Measurements from ENCODE around the gene ACOT7. TPM values are rescaled to one million over a fixed set of nuclear protein-coding genes. Genes with fewer than 3 reads are reported as not detected.

The ACOT7 gene
- total RNA-seq, 2 experiments from 2014 or later = 23.4 to 53.6 TPM

GRCh38 chr1:6343506-6344405, 49.8 kb downstream of the ACOT7 start:
- no peaks in the 10 kb centered on the region for H3K9me3 ChIP-seq (ENCODE audit: low read length)
- POLR2A ChIA-PET = no interaction called here
- no TSS peak for BruUV-seq (replicated peaks)
- CTCF ChIA-PET (ENCODE audit: unreplicated experiment) = no interaction called here
- TF ChIP-seq EZH2phosphoT487 (IDR thresholded peaks at IDR 0.05; ENCODE audit: borderline replicate concordance, low read depth, low read length) (no peak), CTCF (conservative IDR thresholded peaks at IDR 0.05; ENCODE audit: low read length) (peak; percentile 84)
- H3K4me3 ChIP-seq (ENCODE audit: low read depth, low read length, poor library complexity, severe bottlenecking) = no peak overlapping the region
- H3K79me2 ChIP-seq (ENCODE audit: insufficient read depth, low read depth, low read length) = no peaks in the 10 kb centered on the region
- H3K27ac ChIP-seq (ENCODE audit: low read depth, low read length, poor library complexity, severe bottlenecking) = no peak overlapping the region
- intact Hi-C loops (cut with micrococcal nuclease; ENCODE audit: unreplicated experiment) = loop anchor here (1.0 to 10.0 kb wide), 2 partner anchors 61 to 97 kb away; no protein-coding TSS in a partner anchor
- DNase-seq (ENCODE audit: low spot score) = peak; percentile 58
- H3K9me2 ChIP-seq (ENCODE audit: insufficient read depth, low read length) = no peaks in the 10 kb centered on the region
- H3K36me3 ChIP-seq (ENCODE audit: insufficient read depth, low read length) = no peaks in the 10 kb centered on the region; the same call in 1 of the 2 replicates
- H3K4me2 ChIP-seq (ENCODE audit: low read length) = no peak overlapping the region
- H4K20me1 ChIP-seq (ENCODE audit: insufficient read depth, low read length) = no peaks in the 10 kb centered on the region
- no peak overlapping the region for H2AFZ ChIP-seq (ENCODE audit: low read length)
- no peaks in the 10 kb centered on the region for H3K4me1 ChIP-seq (ENCODE audit: insufficient read depth, low read length, poor library complexity, severe bottlenecking)

- no peaks in the 10 kb centered on the region; the same call in 1 of the 2 replicates for H3K36me3 ChIP-seq (ENCODE audit: insufficient read depth, low read length)
- ChIA-PET CTCF (ENCODE audit: unreplicated experiment) (no interaction called here), POLR2A (no interaction called here)
- BruUV-seq (replicated peaks) = no TSS peak
- H2AFZ ChIP-seq (ENCODE audit: low read length) = no peak overlapping the region
- no peak overlapping the region for H3K27ac ChIP-seq (ENCODE audit: low read depth, low read length, poor library complexity, severe bottlenecking)
- DNase-seq (ENCODE audit: low spot score) = no peak
- TF ChIP-seq EZH2phosphoT487 (IDR thresholded peaks at IDR 0.05; ENCODE audit: borderline replicate concordance, low read depth, low read length) = no peak
- no peaks in the 10 kb centered on the region for H3K9me2 ChIP-seq (ENCODE audit: insufficient read depth, low read length)
- H3K4me2 ChIP-seq (ENCODE audit: low read length) = no peak overlapping the region
- H3K9me3 ChIP-seq (ENCODE audit: low read length) = no peaks in the 10 kb centered on the region
- no peaks in the 10 kb centered on the region for H3K4me1 ChIP-seq (ENCODE audit: insufficient read depth, low read length, poor library complexity, severe bottlenecking)
- intact Hi-C loops (cut with micrococcal nuclease; ENCODE audit: unreplicated experiment) = loop anchor here (10.0 kb wide), 1 partner anchor 63 kb away; no protein-coding TSS in a partner anchor
- H4K20me1 ChIP-seq (ENCODE audit: insufficient read depth, low read length) = no peaks in the 10 kb centered on the region
- no peaks in the 10 kb centered on the region for H3K79me2 ChIP-seq (ENCODE audit: insufficient read depth, low read depth, low read length)
- no peak overlapping the region for H3K4me3 ChIP-seq (ENCODE audit: low read depth, low read length, poor library complexity, severe bottlenecking)
These were observed 51.5 kb downstream of the ACOT7 start for GRCh38 chr1:6342056-6342455.

- no peak for TF ChIP-seq CTCF (conservative IDR thresholded peaks at IDR 0.05; ENCODE audit: low read length)
- no peak for TF ChIP-seq EZH2phosphoT487 (IDR thresholded peaks at IDR 0.05; ENCODE audit: borderline replicate concordance, low read depth, low read length)
- no peaks in the 10 kb centered on the region for H3K9me2 ChIP-seq (ENCODE audit: insufficient read depth, low read length)
- no TSS peak for BruUV-seq (replicated peaks)
- intact Hi-C loops (cut with micrococcal nuclease; ENCODE audit: unreplicated experiment) = no loop called here
- H3K36me3 ChIP-seq (ENCODE audit: insufficient read depth, low read length) = no peaks in the 10 kb centered on the region; the same call in 1 of the 2 replicates
- H3K4me2 ChIP-seq (ENCODE audit: low read length) = no peak overlapping the region
- no peaks in the 10 kb centered on the region for H3K79me2 ChIP-seq (ENCODE audit: insufficient read depth, low read depth, low read length)
- ChIA-PET CTCF (ENCODE audit: unreplicated experiment) (interaction anchor here (0.6 kb wide), 1 partner anchor 89 kb away, joined by 3 read pairs; no protein-coding TSS in a partner anchor), POLR2A (no interaction called here)
- no peaks in the 10 kb centered on the region for H3K9me3 ChIP-seq (ENCODE audit: low read length)
- H3K27ac ChIP-seq (ENCODE audit: low read depth, low read length, poor library complexity, severe bottlenecking) = no peak overlapping the region
- H2AFZ ChIP-seq (ENCODE audit: low read length) = no peak overlapping the region
- DNase-seq (ENCODE audit: low spot score) = no peak
- no peak overlapping the region for H3K4me3 ChIP-seq (ENCODE audit: low read depth, low read length, poor library complexity, severe bottlenecking)
- no peaks in the 10 kb centered on the region for H4K20me1 ChIP-seq (ENCODE audit: insufficient read depth, low read length)
- H3K4me1 ChIP-seq (ENCODE audit: insufficient read depth, low read length, poor library complexity, severe bottlenecking) = no peaks in the 10 kb centered on the region
These were observed 54.9 kb downstream of the ACOT7 start for GRCh38 chr1:6338695-6339094.

Data from OCI-LY7 (cell line).